ENCODE data around the gene EXD2. TPM values are rescaled to one million over a fixed set of nuclear protein-coding genes. Genes with fewer than 3 reads are reported as not detected.

The EXD2 gene
- total and polyA plus RNA-seq, 5 experiments from 2014 or later, result 5.8 to 12.6 (median 11.1) TPM

DNA sequence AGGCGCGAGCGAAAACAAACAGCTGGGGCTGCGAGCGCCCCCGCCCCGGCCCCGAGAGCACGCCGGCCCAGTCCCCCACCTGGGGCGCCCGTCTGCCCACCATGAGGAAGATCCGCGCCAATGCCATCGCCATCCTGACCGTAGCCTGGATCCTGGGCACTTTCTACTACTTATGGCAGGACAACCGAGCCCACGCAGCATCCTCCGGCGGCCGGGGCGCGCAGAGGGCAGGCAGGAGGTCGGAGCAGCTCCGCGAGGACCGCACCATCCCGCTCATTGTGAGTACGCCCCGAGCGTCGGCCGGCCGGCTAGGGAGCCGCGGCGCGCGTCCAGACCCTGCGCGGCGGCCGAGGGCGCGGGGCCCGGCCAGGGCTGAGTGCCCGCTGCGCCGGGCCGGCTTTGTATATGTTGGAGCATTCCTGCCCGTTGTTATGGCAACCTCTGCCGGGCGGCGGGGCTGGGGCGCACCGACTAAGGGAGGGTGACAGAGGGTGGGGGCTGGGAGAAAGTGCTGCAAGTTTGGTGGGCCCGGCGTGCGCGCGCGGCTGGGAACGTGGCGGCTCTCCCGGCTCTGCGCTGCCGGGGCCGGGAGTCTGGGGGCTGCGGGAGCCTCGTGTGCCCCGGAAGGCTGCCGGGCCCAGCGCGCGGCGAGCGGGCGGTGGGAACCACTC lies 69.0 kb downstream of the EXD2 start:
- Mint-ChIP-seq H3K4me3 (peak overlapping the region in 7 of 10 donors; percentile 20 to 76 (median 52)), H3K27ac (no peak overlapping the region), H3K4me1 (peaks cover 2 to 9% (median 7%) of the 10 kb centered on the region in 4 donors), H3K36me3 (no peaks in the 10 kb centered on the region), H3K9me3 (no peaks in the 10 kb centered on the region), H3K27me3 (peaks cover 24 to 72% (median 56%) of the 10 kb centered on the region in 5 donors)
- POLR2A ChIA-PET, result no interaction called here
- ATAC-seq (peak; percentile 6 to 17), DNase-seq (no peak)

DNA sequence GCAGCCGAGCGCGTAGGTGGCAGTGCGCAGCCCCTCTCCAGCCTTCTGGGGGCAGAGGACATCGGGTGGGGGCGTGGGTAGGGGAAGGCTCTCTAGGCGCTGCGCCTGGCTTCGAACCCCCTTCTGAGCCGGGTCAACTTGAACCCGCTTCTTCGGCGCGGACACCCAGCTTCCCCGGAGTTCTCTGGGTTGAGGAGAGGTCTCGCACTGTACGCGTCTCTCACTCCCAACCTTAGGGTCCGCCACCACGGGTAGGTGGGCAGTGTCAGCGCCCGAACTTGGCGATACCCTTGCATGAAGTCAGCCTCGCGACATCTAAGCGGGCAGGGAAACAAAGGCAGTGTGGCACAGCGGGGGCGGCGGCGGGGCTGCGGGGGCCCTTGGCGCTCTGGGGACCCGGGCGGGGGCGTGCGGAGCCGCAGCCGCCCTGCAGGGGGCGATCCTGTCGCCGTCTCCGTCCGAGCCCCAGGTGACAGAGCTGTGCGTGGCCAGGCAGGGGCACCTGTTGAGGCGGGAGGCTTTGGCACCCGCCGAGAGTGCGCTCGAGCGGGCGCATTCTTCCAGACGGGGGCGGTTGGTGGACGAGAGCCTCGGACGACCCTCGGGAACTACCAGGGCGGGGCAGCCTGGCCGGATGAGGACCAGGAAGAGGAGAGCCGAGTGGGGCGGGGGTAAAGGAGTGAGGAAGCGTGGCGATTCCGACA lies 69.7 kb downstream of the EXD2 start:
- Mint-ChIP-seq H3K27me3 (peaks cover 23 to 74% (median 57%) of the 10 kb centered on the region in 5 donors), H3K27ac (peak overlapping the region in 1 of 10 donors; percentile 34), H3K4me1 (peaks cover 2 to 9% (median 7%) of the 10 kb centered on the region in 4 donors), H3K9me3 (no peaks in the 10 kb centered on the region), H3K36me3 (no peaks in the 10 kb centered on the region), H3K4me3 (peak overlapping the region; percentile 45 to 88 (median 64))
- ATAC-seq, result peak; percentile 81 to 82
- DNase-seq, result peak in 9 of 10 donors; percentile 6 to 35 (median 17)
- POLR2A ChIA-PET, result no interaction called here

- ATAC-seq (no peak), DNase-seq (no peak)
- Mint-ChIP-seq H3K36me3 (no peaks in the 10 kb centered on the region), H3K4me3 (peak overlapping the region in 9 of 10 donors; percentile 22 to 88 (median 67)), H3K4me1 (peaks cover 2 to 9% (median 7%) of the 10 kb centered on the region in 4 donors), H3K27ac (no peak overlapping the region), H3K9me3 (no peaks in the 10 kb centered on the region), H3K27me3 (peaks cover 23 to 68% (median 51%) of the 10 kb centered on the region in 5 donors)
- POLR2A ChIA-PET, result no interaction called here
Measured at GRCh38 chr14:69261761-69262331, 70.5 kb downstream of the EXD2 start.

GRCh38 chr14:69262516-69262915 lies 71.2 kb downstream of the EXD2 start:
- peaks cover 23 to 67% (median 51%) of the 10 kb centered on the region in 5 donors for H3K27me3 Mint-ChIP-seq
- POLR2A ChIA-PET, result no interaction called here

DNA sequence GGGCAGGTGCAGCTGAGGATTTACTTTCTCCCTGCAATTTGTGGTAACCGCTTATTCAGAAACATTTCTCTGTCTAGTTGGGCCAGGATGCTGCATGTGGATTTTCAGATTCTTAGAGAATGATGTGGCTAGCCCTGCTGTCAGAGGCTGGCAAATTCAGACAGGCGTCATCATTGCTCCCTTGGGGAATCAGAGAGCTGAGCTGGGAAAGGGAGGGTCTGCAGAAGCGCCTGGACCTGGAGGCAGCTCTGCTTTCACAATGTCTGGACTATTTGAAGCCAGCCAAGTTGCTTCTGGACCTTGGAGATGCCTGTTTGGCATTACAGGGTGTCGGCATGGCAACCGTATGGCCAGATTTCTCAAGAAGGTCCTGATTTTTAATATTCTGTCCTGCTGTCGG lies 72.1 kb downstream of the EXD2 start:
- Mint-ChIP-seq H3K4me3 (no peak overlapping the region), H3K36me3 (no peaks in the 10 kb centered on the region), H3K27ac (no peak overlapping the region), H3K4me1 (peaks cover 2 to 9% (median 7%) of the 10 kb centered on the region in 4 donors), H3K9me3 (no peaks in the 10 kb centered on the region), H3K27me3 (peaks cover 19 to 59% (median 45%) of the 10 kb centered on the region in 5 donors)
- DNase-seq (no peak), ATAC-seq (no peak)
- POLR2A ChIA-PET, result no interaction called here

More at GRCh38 chr14:69262516-69262915, 71.2 kb downstream of the EXD2 start:
- Mint-ChIP-seq H3K4me1 (peaks cover 2 to 9% (median 7%) of the 10 kb centered on the region in 4 donors), H3K27ac (no peak overlapping the region), H3K9me3 (no peaks in the 10 kb centered on the region), H3K36me3 (no peaks in the 10 kb centered on the region), H3K4me3 (peak overlapping the region in 4 of 10 donors; percentile 4 to 64 (median 19))
- DNase-seq (no peak), ATAC-seq (no peak)

GRCh38 chr14:69263771-69264170 lies 72.5 kb downstream of the EXD2 start:
- Mint-ChIP-seq H3K4me3 (no peak overlapping the region), H3K36me3 (no peaks in the 10 kb centered on the region), H3K4me1 (peaks cover 2 to 9% (median 7%) of the 10 kb centered on the region in 4 donors), H3K27me3 (peaks cover 17 to 55% (median 41%) of the 10 kb centered on the region in 5 donors), H3K9me3 (no peaks in the 10 kb centered on the region), H3K27ac (no peak overlapping the region)
- DNase-seq (no peak), ATAC-seq (no peak)
- POLR2A ChIA-PET, result no interaction called here

- Mint-ChIP-seq H3K27me3 (peaks cover 13 to 36% (median 24%) of the 10 kb centered on the region in 5 donors), H3K36me3 (no peaks in the 10 kb centered on the region), H3K9me3 (no peaks in the 10 kb centered on the region), H3K27ac (peak overlapping the region in 1 of 10 donors; percentile 7), H3K4me1 (no peaks in the 10 kb centered on the region), H3K4me3 (no peak overlapping the region)
- no peak for DNase-seq
- ATAC-seq, result no peak
- POLR2A ChIA-PET, result no interaction called here
Measured at GRCh38 chr14:69266572-69267345, 75.5 kb downstream of the EXD2 start.

- peak overlapping the region in 1 of 10 donors; percentile 7 for H3K27ac Mint-ChIP-seq
- H3K4me1 Mint-ChIP-seq, result no peaks in the 10 kb centered on the region
- ATAC-seq (no peak), DNase-seq (no peak)
- POLR2A ChIA-PET, result no interaction called here
- no peak overlapping the region for H3K4me3 Mint-ChIP-seq
- H3K9me3 Mint-ChIP-seq, result no peaks in the 10 kb centered on the region
- peaks cover 10 to 29% (median 17%) of the 10 kb centered on the region in 5 donors for H3K27me3 Mint-ChIP-seq
- H3K36me3 Mint-ChIP-seq, result no peaks in the 10 kb centered on the region
Measured at GRCh38 chr14:69267492-69267891, 76.2 kb downstream of the EXD2 start.

DNA sequence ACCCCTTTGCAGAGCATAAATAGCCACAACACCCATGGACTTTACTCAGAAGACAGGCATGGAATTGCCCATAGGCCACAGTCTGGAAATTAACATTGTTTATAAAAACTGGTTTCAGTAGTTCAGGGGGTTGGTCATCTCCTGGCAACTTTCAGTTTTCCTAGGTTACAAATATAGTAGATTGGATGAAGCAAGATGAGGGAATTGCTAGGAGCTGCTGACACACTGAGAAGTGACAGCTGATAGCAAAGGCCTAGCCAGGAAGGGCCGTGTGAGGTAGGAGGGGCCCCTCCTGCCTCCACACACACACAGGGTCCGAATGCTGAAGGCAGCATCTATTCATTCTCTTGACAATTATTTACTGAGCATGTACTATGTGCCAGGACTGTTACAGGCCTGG lies 76.9 kb downstream of the EXD2 start:
- Mint-ChIP-seq H3K4me1 (no peaks in the 10 kb centered on the region), H3K27ac (no peak overlapping the region), H3K9me3 (no peaks in the 10 kb centered on the region), H3K4me3 (no peak overlapping the region), H3K27me3 (peaks cover 7 to 26% (median 14%) of the 10 kb centered on the region in 5 donors), H3K36me3 (no peaks in the 10 kb centered on the region)
- DNase-seq, result no peak
- ATAC-seq, result no peak
- POLR2A ChIA-PET, result no interaction called here

DNA sequence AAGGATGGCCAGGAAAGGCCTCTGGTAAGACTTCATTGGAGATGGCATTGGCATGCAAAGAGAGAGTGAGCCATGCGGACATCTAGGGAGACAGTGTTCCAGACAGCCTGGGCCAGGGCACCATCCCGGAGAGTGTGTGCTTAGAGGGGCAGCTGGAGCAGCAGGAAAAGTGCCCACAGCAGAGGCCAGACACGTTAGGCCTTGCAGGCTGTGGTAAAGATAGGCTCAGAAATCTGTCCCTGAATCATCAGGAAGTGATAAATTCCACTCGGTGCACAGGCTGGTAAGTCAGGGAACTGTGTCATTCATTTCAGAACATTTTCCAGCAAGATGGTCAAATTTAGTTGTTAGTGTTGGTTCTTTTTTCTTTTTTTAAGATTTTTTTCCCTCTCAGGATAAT lies 77.5 kb downstream of the EXD2 start:
- ATAC-seq, result no peak
- H3K27ac Mint-ChIP-seq, result no peak overlapping the region
- no peaks in the 10 kb centered on the region for H3K9me3 Mint-ChIP-seq
- no peak for DNase-seq
- H3K4me3 Mint-ChIP-seq, result no peak overlapping the region
- peaks cover 4 to 24% (median 16%) of the 10 kb centered on the region in 5 donors for H3K27me3 Mint-ChIP-seq
- no peaks in the 10 kb centered on the region for H3K4me1 Mint-ChIP-seq
- POLR2A ChIA-PET, result no interaction called here
- no peaks in the 10 kb centered on the region for H3K36me3 Mint-ChIP-seq

DNA sequence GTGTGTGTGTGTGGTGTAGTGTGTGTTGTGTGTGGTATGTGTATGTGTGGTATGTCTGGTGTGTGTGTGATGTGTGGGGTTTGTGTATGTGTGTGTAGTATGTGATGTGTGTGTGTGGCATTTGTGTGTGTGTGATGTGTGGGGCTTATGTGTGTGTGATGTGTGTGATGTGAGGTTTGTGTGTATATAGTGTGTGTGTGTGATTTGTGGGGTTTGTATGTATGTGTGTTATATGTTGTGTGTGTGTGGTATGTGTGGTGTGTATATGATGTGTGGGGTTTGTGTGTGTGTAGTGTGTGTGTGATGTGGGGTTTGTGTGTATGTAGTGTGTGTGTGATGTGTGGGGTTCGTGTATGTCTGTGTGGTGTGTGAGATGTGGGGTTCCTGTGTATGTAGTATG lies 78.1 kb downstream of the EXD2 start:
- POLR2A ChIA-PET, result no interaction called here
- ATAC-seq, result no peak
- no peak overlapping the region for H3K4me3 Mint-ChIP-seq
- no peak overlapping the region for H3K27ac Mint-ChIP-seq
- DNase-seq, result no peak
- no peaks in the 10 kb centered on the region for H3K4me1 Mint-ChIP-seq
- H3K9me3 Mint-ChIP-seq, result no peaks in the 10 kb centered on the region
- peaks cover under 1 to 19% (median 15%) of the 10 kb centered on the region in 5 donors for H3K27me3 Mint-ChIP-seq
- H3K36me3 Mint-ChIP-seq, result no peaks in the 10 kb centered on the region

DNA sequence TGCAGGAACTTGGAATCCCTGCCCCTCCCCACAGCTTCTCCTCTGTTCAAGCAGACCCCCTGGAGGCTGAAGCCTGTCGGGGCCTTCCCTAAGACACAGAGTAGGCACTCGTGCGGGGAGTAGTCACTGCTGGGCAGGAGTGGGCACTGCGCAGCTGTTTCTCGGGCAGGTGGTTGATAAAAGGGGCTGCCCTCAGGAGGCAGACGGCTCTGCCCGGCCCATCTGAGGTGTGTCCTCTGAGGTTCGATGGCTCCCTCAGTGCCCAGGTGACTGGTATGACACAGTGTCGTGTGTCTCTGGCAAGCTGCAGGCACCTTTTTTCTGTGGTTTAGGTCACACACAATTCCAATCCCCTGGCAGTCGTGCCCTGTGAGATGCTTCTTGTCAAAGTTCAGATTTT lies 78.8 kb downstream of the EXD2 start:
- Mint-ChIP-seq H3K4me1 (no peaks in the 10 kb centered on the region), H3K36me3 (no peaks in the 10 kb centered on the region), H3K9me3 (peaks cover 0 to 2% (median 0%) of the 10 kb centered on the region in 9 donors), H3K27ac (no peak overlapping the region), H3K27me3 (peaks cover 1 to 18% (median 17%) of the 10 kb centered on the region in 5 donors), H3K4me3 (no peak overlapping the region)
- no peak for DNase-seq
- ATAC-seq, result no peak
- POLR2A ChIA-PET, result no interaction called here

Data from naive thymus-derived CD8-positive, alpha-beta T cell (primary cell).